ENCODE measurements around the gene ARMH1.
A peak's percentile ranks its signal among the peaks of the same experiment; 100 is the strongest.

ARMH1 gene

DNA sequence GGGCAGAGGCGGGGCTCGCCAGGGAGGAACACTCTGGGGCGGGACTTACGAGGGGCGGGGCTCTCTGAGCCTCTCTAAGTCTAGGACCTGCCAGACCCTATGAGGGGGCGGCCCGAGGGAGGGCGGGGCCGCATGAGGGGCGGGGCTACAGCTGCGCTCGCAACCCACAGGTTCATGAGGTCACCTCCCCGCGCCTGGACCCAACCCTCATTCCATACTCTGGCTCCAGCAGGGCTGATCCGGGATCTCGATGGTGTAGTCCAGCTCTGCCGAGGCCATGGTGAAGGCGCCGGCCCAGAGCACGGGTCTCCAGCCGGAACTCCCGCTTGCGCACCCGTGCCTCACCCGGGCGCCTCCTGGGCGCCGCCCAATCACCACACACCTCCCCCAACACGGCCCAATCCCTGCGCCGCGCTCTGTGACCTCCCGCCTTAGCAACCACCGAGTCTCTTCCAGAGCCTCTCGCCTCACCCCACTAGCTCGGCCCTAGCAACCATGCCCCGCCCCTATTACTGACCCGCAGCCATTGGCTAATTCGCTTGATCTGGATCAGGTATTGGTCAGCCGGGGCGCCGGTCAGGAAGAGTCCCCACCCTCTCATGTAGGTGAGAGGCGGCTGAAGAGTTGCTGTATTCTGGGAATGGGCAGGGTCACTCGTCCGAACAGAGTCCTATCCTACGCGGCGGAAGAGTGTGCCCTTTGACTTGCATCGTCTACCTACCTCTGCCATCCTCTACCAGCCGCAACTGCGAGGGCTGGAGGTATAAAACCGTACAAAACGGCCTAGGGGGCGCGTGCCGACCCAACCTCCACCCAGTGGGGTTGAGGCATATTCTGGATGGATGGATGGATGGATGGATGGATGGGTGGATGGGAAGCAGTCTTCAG is at the start of gene ARMH1, which contains the start of gene TMEM53:
TSS of gene ARMH1 (plus strand) at position 602 of the 888 bp plus-strand sequence. CDS start 14,984 bp downstream, outside the sequence.
TSS of gene TMEM53 (minus strand) at position 369 of the 888 bp plus-strand sequence. CDS start at position 279, 90 bp downstream.
- peak; percentile 99 for DNase-seq

DNA sequence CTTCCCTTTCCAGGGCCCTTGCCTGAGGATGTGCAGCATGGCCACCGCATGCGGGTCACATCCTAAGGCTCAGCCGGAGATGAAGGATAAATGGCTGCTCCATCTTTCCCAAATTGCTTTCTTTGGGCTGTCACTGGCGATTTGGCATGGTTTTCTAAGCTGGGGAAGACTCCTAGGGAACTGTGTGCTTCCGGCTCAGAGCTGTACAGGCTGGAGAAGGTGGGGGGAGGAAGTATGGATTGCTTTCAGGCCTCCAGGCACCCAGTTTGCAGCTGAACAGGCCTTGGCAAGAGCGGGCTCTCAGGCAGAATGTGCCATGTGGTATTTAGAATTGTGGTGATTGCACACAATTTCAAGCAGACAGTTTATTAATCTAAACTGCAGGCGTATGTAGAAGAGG is 49.2 kb upstream of the ARMH1 start:
- no peak for DNase-seq

DNA sequence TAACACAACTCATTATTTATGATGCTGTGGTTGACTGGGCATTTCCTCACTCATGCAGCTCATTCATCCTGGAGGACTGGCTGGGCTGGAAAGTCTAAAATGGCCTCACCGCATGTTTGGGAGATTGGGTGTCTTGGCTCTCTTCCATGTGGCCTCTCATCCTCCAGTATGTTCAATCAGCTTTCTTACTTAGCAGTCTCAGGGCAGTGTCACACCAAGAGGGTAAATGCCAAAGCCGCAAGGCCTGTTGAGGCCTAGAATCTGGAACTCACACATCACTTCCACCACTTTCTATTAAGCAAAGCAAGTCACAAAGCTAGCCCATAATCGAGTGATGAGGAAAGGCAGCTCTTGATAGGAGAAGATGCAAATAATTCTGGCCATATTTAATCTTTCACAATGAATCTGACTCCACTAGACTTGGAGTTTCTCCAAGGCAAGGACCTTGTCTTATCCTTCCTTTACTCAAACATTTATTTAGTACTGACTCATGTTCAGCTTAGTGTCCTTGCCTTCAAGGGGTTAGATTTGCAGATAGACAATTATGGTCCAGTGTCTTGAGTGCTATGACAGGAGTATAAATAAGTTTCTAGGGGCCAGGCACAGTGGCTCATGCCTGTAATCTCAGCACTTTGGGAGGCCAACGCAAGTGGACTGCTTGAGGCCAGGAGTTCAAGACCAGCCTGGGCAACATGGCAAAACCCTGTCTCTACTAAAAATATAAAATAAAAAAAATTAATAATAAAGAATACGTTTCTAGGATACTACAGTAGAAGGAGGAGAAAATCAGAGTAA is 45.4 kb upstream of the ARMH1 start:
- DNase-seq = no peak

DNA sequence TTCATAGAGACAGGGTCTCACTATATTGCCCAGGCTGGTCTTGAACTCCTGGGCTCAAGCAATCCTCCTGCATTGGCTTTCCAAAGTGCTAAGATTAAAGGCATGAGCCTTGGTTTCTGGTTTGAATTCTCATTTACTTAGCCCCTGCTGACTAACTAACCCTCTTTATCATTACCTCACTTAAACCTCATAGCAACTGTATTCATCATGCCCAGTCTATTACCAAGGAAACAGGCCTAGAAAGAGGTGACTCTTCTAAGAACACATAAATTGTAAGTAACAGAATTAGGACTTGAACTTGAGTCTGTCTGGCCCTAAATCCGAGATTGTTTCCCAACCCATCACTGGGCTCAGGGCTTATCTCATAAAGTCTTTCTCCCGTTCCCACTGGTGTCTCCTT is 44.4 kb upstream of the ARMH1 start:
- no peak for DNase-seq

DNA sequence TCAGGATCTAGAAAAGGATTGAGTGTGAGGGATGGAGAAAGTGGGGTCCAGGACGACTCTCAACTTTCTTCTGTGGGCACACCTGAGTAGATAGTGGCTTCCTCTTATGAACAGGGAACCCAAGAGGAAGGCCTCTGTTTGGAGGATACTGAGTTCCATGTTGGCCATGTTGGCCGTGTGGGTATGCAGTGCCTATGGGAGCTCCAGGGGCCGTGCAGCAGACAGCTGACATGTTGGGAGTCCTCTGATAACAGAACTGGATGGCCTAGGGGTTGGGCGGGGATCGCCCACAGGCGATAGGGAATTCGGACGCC is 43.2 kb upstream of the ARMH1 start:
- DNase-seq = no peak

DNA sequence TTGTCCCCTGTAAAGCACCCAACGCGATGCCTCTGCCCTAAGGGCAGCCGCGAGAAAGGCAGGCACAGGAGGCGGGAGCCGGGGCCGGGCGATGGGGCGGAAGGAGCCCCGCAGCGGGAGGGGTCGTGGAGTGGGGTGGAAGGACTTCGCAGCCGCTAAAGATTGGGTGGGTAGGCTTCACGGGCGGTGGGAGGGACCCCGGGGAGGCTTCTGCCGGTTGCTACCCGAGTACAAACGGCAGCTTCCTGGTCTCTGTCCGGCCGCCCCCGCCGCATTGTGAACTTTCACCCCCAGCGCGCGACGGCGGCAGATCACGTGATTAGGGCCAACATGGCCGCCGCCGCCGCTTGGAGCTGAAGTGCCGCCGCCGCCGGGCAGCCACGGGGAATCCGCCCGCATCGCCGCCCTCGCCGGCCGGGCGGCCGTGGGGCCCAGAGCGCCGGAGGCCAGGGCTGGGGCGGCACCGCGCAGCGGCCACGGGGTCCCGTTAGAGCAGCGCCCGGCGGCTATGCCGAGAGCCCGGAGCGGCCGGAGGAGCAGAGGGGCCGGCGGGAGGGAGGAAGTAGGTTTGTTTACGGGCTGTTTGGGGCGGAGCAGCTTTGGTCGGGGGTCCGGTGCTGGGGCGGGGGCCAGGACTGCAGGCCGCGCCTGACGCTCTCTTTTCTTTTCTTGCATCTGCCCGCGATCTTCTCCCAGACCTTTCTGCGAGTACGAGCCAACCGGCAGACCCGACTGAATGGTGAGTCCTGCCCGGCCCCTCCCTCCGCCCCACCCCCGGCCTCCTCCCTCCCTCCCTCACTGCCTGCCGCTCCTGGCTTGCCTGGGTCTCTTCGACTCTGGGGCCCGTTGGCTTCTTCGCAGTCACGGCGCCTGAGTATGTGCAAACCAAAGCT is 42.6 kb upstream of the ARMH1 start:
- peak; percentile 95 for DNase-seq

DNA sequence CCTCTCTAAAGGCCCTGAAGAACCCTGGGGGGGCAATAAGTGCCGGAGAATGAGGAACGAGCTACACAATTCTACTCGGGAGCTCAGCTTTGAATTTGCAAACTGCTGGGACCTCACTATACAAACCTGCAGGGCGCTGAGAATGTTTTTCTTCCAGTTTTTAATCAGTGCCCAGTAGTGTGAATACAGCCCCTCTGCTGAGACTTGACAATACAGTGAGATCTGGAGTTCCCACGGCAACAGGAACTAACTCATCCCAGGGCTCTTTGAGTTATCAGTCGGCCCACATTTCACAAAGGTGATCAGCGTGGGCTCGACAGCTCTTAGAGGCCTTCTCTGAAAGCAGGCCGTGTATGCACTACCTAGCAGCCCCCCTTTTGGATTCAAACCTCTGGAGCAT is 41.9 kb upstream of the ARMH1 start:
- DNase-seq = no peak

DNA sequence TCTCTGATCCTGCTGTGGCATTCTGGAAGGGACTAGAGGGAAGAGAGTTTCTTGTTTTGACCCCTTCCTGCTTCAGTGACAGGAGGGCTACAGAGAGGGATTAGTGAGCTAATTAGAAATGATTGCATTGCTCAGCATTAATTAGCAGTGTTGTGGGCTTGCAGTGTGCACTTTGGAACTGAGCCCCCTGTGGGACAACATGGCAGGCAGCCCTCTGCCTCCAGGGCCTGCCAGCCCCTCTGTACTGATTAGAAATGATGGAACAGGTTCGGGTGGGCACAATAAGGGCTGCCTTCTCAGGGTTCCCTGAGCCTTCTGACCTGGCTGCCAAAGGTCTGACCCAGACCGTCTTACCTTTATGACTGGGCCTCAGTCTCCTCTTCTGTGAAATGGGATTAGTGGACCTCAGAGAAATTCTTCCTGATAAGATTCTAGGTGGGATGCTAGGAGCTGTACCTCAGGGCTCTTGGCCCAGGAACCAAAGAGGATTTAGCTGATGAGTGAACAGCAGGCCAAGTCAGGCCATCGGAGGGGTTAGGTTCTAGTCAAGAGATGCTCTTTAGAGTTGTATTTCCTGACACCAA is 39.8 kb upstream of the ARMH1 start:
- no peak for DNase-seq

DNA sequence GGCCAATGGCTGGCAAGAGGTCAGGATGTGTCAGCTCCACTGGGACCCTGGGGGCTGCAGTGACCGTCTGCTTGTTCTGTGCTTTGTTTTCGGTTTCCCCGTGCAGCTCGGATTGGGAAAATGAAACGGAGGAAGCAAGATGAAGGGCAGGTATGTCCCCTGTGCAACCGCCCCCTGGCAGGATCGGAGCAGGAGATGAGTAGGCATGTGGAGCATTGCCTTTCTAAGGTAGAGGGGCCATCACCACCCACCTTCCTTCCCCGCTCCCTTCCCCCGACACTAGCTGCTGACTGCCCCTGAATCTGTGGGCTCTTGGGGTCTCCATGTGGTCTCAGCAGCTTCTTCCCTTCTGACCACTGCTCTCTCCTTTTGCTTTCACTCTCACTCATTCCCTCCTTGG is 39.1 kb upstream of the ARMH1 start:
- no peak for DNase-seq

DNA sequence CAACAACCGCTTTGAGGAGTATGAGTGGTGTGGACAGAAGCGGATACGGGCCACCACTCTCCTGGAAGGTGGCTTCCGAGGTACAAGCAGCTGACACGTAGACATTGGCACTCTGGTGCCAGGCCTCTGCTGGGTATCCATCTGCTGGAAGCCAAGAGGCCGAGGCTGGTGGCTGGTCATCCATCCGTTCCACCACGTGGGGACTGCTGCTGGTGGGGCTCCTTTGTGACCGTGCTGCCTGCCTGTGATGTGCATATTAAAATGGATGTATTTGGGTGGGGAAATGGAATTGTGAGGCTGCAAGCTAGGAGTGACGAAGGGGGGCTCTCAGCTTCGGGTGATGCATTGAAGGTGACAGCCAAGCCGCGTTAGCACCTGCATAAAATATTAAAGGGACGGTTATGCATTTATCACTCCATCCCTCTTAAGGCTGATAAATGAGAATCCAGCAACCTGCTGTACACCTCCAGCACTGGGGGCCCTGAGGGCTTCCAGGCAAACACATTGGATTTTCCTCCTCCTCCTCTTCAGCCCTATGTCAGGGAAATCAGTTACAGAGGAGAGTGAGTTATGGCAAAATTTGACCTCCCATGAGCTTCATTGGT is 38.3 kb upstream of the ARMH1 start:
- peak; percentile 61 for DNase-seq

DNA sequence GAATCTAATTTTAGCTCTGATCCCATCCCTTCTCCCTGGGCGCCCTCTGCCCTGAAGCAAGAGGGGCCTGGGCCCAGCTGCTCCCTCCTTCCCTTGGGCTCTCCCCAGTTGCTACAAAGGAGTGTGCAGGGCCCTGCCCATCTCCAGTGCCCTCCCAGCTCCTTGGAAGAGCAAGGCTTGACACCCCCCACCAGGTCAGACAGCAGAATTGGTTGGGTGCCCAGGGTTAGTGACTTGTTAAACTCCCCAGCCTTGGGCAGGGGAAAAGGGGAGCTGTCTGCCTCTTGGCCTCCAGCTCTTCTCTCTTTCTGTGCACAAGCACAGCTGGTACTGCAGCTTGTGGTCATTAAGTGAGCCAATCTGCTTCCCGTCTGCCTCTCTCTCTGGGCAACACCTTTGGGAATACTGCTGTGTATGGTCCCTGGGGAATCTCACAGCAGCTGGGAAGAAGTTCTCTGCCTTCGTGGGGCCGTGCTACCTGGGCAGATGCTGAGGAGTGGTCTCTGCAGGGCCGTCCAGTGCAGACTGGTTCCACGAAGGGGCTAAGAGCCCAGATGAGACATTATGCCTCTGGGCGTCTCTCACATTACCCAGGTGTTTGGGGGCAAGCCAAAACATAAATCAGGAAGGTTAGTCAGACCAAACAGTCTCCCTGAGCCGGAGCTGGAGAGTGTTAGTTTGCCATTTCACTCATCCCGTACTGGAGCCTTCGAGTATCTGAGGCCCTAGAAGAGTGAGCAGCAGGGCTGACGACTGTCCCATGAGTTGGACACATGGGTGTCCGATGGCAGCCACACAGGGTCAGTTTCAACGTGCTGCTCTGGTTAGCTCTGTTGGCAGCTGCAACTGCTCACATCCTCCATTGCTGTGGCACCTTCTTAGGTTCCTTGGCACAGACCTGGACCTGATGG is 37.6 kb upstream of the ARMH1 start:
- DNase-seq = peak; percentile 72

DNA sequence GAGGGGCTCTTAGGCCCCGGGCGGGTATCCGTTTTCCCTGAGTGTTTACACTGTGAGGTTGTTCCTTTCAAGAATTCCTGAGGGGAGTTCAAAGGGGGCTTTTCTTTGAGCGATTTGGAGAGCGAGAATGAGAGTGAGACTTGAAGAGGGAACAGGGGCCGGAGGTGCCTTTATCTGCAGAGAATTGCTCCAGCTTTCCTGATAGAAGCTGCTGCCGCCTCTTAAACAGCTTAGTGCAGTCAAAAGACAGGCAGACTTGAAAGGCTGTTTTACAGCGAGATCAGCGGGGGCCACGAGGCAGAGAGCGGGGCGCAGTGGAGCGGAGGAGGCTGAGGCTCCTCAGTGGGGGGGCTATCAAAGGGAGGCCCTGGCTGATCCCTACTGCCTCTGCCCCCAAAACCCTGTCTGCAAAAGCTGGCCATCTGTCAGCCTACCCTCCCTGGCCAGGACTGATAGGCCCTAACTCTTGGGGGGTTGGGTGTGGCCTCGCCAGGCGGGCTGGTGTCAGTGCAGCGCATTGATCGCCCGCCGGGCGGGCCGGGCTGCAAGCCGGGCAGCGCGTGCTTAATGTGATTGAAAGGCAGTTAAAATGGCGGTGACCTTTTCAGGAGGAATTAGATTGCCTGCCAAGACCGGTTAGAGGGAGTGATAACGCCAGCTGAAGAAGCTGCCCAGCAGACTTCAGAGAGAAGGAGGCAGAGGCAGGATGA is 36.7 kb upstream of the ARMH1 start:
- peak; percentile 92 for DNase-seq

DNA sequence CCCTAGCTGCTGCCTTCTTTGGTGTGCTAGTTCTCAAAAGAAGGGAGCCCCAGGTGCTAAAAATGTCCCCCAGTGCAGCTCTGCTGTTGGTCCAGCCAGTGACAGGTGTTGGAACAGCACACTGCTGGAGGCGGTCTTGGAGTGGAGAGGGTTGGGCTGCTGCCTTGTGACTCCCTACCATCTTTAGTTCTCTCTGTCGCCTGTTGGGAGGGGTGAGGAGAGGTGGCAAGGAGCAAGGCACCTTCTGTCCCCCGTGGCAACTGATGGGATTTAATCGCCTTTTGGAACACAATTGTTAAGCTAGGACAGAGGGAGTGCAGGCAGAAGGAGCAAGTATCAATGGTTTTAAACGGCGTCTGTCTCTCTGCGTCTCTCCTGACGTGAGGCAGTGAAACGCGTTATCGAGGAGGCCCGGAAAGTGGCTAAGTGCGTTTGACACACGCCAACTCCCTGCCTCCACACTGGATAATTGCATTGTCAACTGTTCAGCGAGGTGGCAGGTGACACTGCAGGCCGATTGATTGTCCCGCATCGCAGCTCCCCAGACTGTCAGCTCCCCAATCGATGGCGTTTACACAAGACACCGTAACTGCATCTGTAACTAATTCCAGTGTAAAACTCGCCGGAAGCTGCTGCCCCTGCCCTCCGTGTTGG is 34.2 kb upstream of the ARMH1 start:
- peak; percentile 68 for DNase-seq

DNA sequence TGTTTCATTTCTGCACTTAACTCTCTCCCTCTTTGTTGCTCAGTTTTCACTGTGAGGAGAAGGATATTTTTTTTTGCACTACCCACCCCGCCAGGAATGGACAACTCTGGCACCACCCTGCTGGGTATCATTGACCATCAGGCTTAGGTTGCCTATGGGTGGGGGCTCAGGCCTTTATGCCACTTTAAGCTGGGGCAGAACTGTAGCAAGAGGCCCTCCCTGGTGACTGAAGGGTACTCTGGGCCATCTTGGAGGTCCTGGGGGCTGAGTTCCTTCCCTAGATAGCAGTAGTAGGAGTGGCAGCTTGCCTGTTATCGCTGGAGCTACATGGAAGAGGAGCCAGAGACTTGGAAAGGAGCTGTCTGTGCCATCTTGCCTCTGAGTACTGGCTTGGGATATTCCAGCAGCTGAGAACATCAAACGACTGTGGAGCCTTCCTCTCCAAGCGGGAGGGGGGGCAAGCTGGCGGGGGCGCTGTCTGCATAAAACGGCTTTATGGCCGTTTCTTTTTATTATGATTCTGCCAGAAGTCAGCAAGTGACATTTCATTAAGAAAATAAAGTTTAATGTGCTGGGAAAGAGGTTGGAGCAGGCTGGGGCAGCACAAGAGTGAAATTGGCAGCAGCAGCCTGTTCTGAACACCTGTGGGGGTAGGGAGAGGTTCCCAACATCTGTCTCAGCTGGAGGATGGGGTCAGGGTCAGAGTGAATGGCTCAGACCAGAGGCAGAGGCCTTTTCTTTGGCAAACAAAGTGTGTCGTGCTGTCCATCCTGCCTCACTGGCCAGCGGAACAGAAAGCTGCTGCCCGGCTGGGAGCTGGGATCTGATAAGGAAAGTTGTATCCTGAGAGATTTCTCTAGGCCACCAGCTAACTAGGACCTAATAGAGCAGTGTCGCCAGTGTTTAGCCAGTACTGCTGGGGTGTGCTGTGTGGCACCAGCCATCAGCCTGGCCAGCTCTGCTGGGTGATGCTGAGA is 33.1 kb upstream of the ARMH1 start:
- no peak for DNase-seq

DNA sequence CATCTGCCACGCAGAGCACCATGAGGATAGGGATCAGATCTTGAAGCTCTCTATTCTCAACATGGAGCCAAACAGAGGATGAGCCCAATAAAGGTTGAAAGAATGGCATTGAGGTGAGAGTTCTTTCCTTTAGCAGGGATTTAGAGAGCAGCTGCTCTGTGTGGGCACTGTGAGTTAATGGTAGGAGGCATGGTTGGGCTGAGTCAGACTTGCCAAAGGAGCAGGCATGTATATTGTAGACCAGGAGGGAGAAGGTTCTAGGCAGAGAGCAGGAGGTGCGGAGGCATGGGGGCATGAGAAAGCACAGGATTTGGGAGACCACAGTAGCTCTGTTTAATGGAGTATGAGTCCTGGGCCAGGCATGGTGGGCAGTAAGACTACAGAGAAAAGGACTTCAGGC is 32.3 kb upstream of the ARMH1 start:
- no peak for DNase-seq

DNA sequence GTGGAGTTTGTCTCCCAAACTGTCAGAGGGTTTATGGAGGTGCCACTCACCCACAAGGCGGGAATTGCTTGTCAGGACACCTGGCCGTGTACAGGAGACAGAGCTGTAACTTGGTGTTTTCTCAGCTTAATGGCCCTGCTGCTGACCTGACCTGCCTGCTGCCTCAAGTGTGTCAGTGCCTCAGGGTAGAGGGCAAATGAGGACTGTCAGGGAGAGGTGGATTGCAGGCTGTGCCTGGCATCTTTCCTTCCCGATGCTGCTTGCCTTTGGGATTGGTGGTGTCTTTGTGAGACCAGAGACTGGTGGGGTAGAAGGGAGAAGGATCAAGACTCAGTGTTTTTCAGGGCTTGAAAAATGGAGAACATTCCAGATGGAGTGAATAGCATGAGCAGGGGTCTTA is 31.6 kb upstream of the ARMH1 start:
- DNase-seq = no peak

DNA sequence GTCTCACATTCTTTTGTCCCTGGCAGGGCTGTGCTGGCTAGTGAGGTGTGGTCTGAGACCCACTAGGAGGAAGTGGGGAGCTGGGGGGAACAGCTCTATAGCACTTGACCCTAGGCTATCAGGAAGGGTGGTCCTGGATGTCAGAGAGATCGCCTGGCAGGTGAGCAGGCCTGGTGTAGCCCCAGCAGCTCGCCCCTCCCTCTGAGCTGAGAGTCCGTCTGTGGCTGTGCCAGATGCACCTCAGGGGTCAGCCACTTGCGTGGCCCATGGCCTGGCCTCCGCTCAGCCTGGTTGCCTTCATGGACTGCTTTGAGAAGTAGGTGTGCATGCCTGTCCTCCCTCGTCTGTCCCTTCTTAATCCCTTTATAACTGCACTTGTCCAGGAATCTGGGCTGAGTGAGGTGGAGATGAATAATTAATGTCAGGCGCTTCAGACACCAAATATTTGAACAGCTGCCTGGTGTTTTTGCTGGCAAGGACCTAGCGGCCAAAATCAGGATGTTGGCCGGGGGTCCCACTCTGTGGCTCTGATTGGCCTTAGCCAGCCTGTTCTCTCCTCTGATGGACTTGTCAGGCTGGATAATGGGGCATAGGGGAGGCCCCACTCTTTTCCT is 30.7 kb upstream of the ARMH1 start:
- DNase-seq = no peak

DNA sequence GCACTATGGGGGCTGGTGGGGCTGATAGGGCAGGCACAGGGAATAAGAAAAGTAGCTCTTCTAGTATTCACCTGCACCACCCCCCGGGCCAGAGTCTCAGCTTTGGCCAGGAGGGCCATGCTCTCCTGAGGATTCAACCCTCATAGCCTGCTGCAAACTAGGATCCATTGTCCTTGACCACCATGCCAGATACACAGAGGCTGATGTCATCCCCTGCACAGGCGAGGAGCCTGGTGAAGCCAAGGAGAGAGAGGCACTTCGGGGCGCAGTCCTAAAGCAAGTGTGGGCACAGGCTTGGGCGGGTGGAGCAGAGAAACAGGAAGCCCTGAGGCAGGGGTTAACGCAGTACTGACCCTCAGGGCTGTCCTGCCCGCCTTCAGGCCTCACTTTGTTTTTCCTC is 29.7 kb upstream of the ARMH1 start:
- DNase-seq = no peak

Measured in eye (tissue), 1 donor.